ENCODE data around the gene GPSM1. TPM values are rescaled to one million over a fixed set of nuclear protein-coding genes. Genes with fewer than 3 reads are reported as not detected.

GPSM1 gene, protein sequence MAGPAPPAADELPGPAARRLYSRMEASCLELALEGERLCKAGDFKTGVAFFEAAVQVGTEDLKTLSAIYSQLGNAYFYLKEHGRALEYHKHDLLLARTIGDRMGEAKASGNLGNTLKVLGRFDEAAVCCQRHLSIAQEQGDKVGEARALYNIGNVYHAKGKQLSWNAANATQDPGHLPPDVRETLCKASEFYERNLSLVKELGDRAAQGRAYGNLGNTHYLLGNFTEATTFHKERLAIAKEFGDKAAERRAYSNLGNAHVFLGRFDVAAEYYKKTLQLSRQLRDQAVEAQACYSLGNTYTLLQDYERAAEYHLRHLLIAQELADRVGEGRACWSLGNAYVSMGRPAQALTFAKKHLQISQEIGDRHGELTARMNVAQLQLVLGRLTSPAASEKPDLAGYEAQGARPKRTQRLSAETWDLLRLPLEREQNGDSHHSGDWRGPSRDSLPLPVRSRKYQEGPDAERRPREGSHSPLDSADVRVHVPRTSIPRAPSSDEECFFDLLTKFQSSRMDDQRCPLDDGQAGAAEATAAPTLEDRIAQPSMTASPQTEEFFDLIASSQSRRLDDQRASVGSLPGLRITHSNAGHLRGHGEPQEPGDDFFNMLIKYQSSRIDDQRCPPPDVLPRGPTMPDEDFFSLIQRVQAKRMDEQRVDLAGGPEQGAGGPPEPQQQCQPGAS
- 10 to 100 TPM; 10.6 to 11.3 TPM for total RNA-seq

DNA sequence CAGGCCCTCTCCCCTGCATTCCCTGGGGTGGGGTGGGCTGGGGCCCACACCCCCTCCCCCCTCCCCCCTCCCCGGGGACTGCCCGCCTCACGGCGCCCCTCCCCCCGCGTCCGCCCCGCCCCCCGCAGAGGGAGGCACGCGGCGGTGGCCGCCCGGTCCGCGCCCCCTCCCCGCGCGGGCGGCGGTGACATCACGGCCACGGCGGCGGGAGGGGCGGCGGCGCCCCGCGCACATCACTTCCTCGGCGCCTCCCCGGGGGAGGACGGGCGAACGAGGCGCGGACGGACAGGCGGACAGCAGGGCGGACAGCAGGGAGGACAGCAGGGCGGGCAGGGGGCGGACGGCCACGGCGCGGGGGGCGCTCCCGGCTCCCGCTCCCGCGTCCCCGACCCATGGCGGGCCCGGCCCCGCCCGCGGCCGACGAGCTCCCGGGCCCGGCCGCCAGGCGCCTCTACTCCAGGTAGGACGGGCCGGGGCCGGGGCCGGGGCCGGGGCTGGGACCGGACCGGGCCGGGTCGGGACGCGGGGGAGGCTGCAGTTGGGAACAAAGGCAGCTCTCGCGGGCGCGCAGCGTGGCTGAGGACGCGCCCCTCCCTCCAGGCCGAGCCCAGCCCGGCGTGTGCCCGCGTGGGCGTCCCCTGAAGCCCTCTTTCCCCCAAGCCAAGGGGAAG is at the start of gene GPSM1:
Gene GPSM1 (plus strand): TSS at position 236 of the 671 bp plus-strand sequence. CDS start 157 bp downstream, at position 393.
- POLR2A ChIA-PET, result interaction anchor here (1.5 kb wide), 1 partner anchor 36 kb away, joined by 4 read pairs; the partner anchor contains the start of gene DNLZ
- no peaks in the 10 kb centered on the region for H3K9me3 Mint-ChIP-seq
- DNase-seq, result peak; percentile 49
- CTCF ChIA-PET, result interaction anchor here (1.4 kb wide), 1 partner anchor 45 kb away, joined by 4 read pairs; no protein-coding TSS in a partner anchor
- H3K4me1 Mint-ChIP-seq (ENCODE audit: low read depth), result peaks cover 4% of the 10 kb centered on the region
- H3K27me3 Mint-ChIP-seq, result no peaks in the 10 kb centered on the region
- H3K36me3 Mint-ChIP-seq, result no peaks in the 10 kb centered on the region
- no peak within 1 kb of the TSS for H3K27ac Mint-ChIP-seq
- H3K4me3 Mint-ChIP-seq, result peak within 1 kb of the TSS; percentile 60
- intact Hi-C loops (cut with micrococcal nuclease), result no loop called here

DNA sequence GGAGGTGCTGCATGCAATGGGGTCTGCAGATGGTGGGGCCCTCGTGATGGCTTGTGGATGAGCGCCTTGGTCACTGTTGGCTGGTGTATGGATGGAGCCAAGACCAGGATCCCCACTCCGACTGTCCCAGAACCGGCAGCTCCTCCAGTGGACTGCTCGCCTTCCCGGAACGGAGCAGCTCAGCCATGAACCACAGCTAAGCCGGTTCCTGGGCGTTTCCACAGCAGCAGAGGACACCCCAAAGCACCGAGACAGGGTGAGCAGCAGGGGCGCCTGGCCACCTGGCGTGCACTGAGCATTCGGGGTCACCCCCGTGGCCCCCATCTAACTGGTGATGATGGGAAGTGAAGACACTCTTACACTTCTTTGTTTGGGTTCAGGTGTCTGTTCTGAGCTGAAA is 49.6 kb upstream of the GPSM1 start:
- ChIA-PET POLR2A (no interaction called here), CTCF (interaction anchor here (0.7 to 1.6 kb wide), 3 partner anchors 10 to 136 kb away, joined by 3 to 5 read pairs (median 4); no protein-coding TSS in a partner anchor)
- intact Hi-C loops (cut with micrococcal nuclease), result no loop called here
- H3K27ac Mint-ChIP-seq, result no peak overlapping the region
- H3K9me3 Mint-ChIP-seq, result no peaks in the 10 kb centered on the region
- H3K27me3 Mint-ChIP-seq, result peaks cover 3% of the 10 kb centered on the region
- H3K4me3 Mint-ChIP-seq, result no peak overlapping the region
- no peaks in the 10 kb centered on the region for H3K36me3 Mint-ChIP-seq
- no peak for DNase-seq
- no peaks in the 10 kb centered on the region for H3K4me1 Mint-ChIP-seq (ENCODE audit: low read depth)

DNA sequence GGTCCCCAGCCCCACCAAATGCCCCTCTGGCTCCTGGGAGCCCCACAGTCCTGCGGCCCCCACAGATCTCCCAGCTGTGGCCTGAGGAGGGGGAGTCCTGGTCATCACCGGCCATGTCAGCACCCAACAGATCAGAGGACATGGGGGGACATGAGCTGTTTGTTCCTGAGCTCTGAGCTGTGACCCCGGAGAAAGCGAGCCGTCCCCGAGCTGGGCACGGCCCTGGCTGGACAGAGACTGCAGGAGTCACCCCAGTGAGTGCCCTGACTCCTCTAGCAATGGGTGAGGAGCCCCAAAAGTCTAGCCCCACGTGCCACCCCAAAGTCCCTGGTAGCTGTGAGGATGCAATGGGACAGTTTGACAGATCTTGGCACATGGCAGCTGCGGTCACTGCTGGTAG is 49.1 kb upstream of the GPSM1 start:
- intact Hi-C loops (cut with micrococcal nuclease), result no loop called here
- no peaks in the 10 kb centered on the region for H3K9me3 Mint-ChIP-seq
- POLR2A ChIA-PET, result no interaction called here
- H3K27ac Mint-ChIP-seq, result no peak overlapping the region
- peaks cover 3% of the 10 kb centered on the region for H3K27me3 Mint-ChIP-seq
- H3K4me3 Mint-ChIP-seq, result no peak overlapping the region
- no peaks in the 10 kb centered on the region for H3K36me3 Mint-ChIP-seq
- DNase-seq, result no peak
- CTCF ChIA-PET, result interaction anchor here (0.7 to 1.6 kb wide), 4 partner anchors 10 to 137 kb away, joined by 3 to 5 read pairs (median 4); no protein-coding TSS in a partner anchor
- no peaks in the 10 kb centered on the region for H3K4me1 Mint-ChIP-seq (ENCODE audit: low read depth)

DNA sequence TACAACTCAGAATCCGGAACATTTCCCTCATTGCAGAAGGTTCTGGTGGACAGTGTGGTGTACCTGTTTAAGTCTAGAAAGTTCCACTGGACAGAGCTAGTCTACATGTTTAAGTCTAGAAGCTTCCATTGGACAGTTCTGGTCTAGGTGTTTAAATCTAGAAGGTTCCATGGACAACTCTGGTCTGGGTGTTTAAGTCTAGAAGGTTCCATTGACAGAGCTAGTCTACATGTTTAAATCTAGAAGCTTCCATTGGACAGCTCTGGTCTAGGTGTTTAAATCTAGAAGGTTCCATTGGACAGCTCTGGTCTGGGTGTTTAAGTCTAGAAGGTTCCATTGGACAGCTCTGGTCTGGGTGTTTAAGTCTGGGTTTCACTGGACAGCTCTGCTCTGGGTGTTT is 48.4 kb upstream of the GPSM1 start:
- Mint-ChIP-seq H3K27ac (no peak overlapping the region), H3K36me3 (no peaks in the 10 kb centered on the region), H3K4me3 (no peak overlapping the region), H3K9me3 (no peaks in the 10 kb centered on the region), H3K27me3 (peaks cover 7% of the 10 kb centered on the region), H3K4me1 (ENCODE audit: low read depth) (peaks cover 5% of the 10 kb centered on the region)
- intact Hi-C loops (cut with micrococcal nuclease), result no loop called here
- ChIA-PET CTCF (interaction anchor here (1.2 to 1.6 kb wide), 2 partner anchors 108 to 137 kb away, joined by 3 read pairs; no protein-coding TSS in a partner anchor), POLR2A (no interaction called here)
- DNase-seq, result no peak

DNA sequence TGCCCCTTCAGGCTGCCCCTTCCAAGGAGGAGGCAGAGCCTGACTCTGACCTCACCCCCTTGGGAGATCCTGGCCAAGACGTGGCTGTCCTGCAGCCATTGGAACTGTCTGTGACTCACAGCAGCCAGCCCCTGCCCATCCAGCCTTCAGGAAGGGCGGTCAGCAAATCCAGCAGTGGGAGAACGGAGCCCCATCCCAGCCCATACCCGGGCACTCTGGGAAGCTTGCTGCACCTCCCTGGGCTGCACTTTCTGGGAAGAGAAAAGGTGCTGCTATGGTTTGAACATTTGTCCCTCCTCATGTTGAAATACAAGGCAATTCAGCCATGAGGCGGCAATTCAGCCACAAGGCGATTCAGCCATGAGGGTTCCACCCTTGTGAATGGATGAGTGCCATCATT is 47.9 kb upstream of the GPSM1 start:
- CTCF ChIA-PET, result interaction anchor here (1.2 kb wide), 1 partner anchor 109 kb away, joined by 3 read pairs; no protein-coding TSS in a partner anchor
- Mint-ChIP-seq H3K4me1 (ENCODE audit: low read depth) (peaks cover 5% of the 10 kb centered on the region), H3K9me3 (no peaks in the 10 kb centered on the region), H3K36me3 (no peaks in the 10 kb centered on the region), H3K27ac (no peak overlapping the region), H3K27me3 (peaks cover 7% of the 10 kb centered on the region), H3K4me3 (no peak overlapping the region)
- POLR2A ChIA-PET, result no interaction called here
- no peak for DNase-seq
- intact Hi-C loops (cut with micrococcal nuclease), result no loop called here

DNA sequence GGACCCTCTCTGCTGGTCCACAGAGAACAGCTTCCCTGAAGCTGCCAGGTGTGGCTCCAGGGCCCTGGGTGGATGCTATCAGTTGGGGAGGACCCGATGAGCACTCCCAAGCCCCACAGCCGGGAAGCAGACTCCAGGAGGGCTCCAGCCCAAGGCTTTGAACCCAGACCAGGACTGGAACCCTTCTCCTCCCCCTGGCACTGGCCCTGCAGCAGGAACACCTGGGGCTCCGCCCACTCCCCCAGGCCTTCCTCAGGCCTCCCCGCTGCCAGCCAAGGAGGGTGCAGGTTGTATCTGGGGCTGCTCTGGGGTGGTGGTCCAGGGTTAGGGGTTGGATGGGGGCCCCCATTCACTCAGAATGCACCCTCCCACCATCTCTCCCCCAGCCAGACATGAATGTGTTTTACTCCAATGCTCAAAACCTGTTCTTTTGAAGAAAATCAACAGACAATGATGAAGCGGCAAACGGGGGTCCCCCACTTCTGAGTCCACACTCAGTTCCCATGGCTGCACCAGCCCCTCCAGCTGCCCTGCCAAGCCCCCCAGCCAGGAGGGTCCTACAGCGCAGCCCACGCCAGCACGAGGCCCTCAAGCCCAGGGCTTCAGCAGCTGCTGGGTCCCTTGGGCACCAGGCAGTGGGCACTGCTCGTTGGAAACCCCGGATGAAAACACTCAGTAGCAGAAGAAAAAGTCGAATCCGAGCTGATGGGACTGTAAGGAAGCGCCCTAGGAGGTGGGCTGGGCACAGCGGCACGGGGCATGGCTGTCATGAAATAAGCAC is 46.6 kb upstream of the GPSM1 start:
- intact Hi-C loops (cut with micrococcal nuclease), result no loop called here
- no peak for DNase-seq
- Mint-ChIP-seq H3K9me3 (no peaks in the 10 kb centered on the region), H3K27ac (no peak overlapping the region), H3K36me3 (no peaks in the 10 kb centered on the region), H3K27me3 (peaks cover 4% of the 10 kb centered on the region), H3K4me1 (ENCODE audit: low read depth) (peaks cover 5% of the 10 kb centered on the region), H3K4me3 (no peak overlapping the region)
- ChIA-PET POLR2A (no interaction called here), CTCF (interaction anchor here (1.3 to 3.8 kb wide), 2 partner anchors 13 to 110 kb away, joined by 3 to 19 read pairs; no protein-coding TSS in a partner anchor)

DNA sequence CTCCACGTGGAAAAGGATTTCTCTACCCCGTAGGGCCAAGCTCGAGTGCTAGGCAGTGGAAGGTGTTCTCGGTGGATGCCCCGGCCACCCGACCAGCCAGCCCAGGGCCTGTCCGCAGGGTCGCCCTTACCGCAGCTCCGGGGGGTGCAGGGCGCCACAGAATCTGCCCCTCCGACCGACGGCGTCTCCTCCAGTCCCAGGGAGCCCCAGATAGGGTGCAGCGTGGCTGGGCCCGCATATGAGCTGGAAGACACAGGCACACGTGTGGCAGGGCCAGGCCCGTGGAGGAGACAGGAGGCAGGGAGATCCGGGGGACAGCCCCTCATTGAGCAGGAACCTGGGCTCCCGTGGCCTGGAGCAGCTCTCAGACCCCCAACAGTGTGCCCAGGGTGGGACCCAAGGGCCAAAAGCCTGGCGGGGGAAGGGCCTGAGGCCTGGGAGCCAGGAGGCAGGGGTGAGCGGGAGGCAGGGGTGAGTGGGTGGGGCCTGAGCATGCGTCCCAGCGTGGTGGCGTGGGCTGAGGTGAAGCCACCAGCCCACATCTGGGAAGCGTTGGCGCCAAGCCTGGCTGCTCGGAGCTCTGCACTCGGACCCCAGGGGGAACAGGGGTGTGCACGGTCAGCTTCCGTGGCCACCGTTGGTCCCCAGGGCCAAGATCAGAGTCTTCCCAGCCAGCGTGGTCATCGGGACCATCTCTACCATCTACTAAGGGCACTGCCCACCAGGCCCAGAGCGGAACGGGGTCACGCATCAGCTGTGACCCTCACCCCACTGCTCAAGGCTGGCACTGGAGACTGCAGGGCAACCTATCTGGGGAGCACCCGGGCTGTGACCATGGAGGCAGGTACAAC is 45.7 kb upstream of the GPSM1 start:
- DNase-seq, result no peak
- no peak overlapping the region for H3K27ac Mint-ChIP-seq
- H3K9me3 Mint-ChIP-seq, result no peaks in the 10 kb centered on the region
- CTCF ChIA-PET, result interaction anchor here (1.3 to 3.8 kb wide), 5 partner anchors 14 to 149 kb away, joined by 3 to 19 read pairs (median 4); partner anchors contain the start of gene GPSM1
- H3K4me1 Mint-ChIP-seq (ENCODE audit: low read depth), result peaks cover 5% of the 10 kb centered on the region
- intact Hi-C loops (cut with micrococcal nuclease), result no loop called here
- H3K36me3 Mint-ChIP-seq, result no peaks in the 10 kb centered on the region
- H3K4me3 Mint-ChIP-seq, result no peak overlapping the region
- POLR2A ChIA-PET, result no interaction called here
- H3K27me3 Mint-ChIP-seq, result peaks cover 4% of the 10 kb centered on the region

DNA sequence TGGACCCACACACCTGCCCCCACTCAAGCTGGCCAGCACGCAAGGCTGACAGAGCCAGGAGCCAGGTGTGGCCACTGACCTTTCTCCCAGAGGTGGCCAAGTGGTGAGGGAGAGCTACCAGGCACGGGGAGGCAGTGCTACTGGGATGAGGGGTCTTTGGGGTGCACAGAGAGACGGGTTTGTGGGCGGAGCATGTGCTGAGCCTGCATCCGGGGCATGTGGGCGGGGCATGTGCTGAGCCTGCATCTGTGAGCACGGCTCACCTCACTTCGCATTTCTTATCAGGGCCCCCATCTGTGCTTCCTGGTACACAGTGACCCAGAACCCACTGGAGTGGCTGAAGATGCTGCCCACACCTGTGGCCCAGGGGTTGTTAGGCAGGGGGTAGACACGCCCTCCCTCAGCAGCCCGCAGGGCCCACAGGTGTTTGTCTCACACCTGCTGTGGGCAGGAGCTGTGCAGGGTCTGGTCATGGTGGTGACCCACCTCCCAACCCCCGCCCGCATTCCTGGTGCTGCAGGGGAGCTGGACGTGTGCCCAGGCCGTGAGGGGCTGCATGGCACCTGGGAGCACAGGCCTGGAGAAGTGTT is 45.0 kb upstream of the GPSM1 start:
- POLR2A ChIA-PET, result no interaction called here
- peak; percentile 15 for DNase-seq

DNA sequence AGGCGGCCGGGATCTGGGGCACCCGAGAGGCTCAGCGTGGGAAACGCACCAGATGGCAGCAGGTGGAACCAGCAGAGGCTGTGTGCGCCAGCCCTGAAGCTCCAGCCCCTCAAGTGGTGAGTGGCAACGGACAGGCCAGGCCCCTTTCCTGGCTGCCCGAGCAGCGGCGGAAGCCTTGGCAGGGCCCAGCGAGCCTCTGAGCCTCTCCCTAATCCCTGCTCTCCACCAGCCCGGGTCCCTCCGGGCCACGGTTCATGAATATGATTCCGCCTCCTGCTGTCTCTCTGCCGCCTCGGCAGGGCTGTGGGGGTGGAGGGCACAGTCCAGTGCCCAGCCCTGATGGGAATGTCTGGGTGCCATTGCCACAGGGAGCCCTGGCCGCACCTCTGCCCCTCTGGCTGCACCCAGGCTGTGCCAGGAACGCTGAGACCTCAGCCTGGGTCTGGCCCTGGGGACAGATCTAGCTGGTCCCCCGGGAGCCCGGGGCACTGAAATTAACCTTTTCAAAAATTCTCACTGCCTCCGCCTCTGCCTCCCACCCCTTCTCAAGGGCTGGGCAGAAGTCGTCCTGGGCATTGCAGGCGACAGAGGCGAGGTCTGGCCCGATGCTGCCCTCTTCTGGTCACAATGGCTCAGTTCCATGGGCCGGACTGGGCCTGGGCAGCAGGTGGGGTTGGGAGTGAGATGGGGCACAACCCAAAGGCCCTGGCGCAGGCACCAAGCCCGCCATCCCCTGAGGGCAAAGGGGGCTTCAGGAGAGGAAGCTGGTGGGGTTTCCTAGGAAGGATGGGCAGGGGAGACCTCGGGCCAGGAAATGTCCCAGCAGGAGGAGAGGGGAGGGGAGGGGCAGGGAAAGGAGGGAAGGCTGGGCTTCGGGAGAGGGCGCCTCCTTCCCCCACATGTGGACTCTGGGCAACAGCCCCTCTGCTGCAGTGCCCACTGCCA is 43.8 kb upstream of the GPSM1 start:
- Mint-ChIP-seq H3K36me3 (no peaks in the 10 kb centered on the region), H3K9me3 (no peaks in the 10 kb centered on the region), H3K4me1 (ENCODE audit: low read depth) (peaks cover 5% of the 10 kb centered on the region), H3K4me3 (no peak overlapping the region), H3K27ac (no peak overlapping the region), H3K27me3 (peaks cover 4% of the 10 kb centered on the region)
- DNase-seq, result peak; percentile 82
- intact Hi-C loops (cut with micrococcal nuclease), result loop anchor here (1.0 kb wide), 1 partner anchor 113 kb away; no protein-coding TSS in a partner anchor
- ChIA-PET CTCF (interaction anchor here (0.6 to 3.8 kb wide), 7 partner anchors 8 to 151 kb away, joined by 3 to 19 read pairs (median 3); no protein-coding TSS in a partner anchor), POLR2A (no interaction called here)

More for the DNA sequence above, 45.0 kb upstream of the GPSM1 start:
- Mint-ChIP-seq H3K4me3 (no peak overlapping the region), H3K9me3 (no peaks in the 10 kb centered on the region), H3K27ac (no peak overlapping the region), H3K4me1 (ENCODE audit: low read depth) (peaks cover 5% of the 10 kb centered on the region), H3K36me3 (no peaks in the 10 kb centered on the region), H3K27me3 (peaks cover 4% of the 10 kb centered on the region)
- CTCF ChIA-PET, result interaction anchor here (1.3 to 3.8 kb wide), 5 partner anchors 14 to 150 kb away, joined by 3 to 19 read pairs (median 4); partner anchors contain the start of gene GPSM1
- intact Hi-C loops (cut with micrococcal nuclease), result no loop called here

DNA sequence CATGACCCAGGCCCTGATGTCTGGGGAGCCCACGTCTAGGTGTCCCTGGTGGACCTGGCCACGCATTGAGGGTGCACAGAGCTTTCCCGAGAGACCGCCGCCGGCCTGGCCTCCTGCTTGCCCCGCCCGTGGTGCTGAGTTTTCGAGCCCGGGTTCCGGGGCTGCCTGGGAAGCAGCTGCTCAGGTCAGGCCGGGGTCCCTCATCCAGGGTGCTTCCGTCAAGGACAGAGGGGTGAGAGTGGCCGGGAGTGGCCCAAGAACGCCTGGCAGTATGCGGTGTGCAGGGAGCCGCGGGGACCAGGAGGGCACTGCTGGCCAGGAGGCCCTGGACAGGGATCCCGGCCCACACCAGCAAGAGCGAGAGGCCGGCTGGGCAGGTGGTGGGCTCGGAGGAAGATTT is 43.0 kb upstream of the GPSM1 start:
- H3K36me3 Mint-ChIP-seq, result no peaks in the 10 kb centered on the region
- H3K4me1 Mint-ChIP-seq (ENCODE audit: low read depth), result peaks cover 5% of the 10 kb centered on the region
- POLR2A ChIA-PET, result no interaction called here
- H3K27me3 Mint-ChIP-seq, result peaks cover 4% of the 10 kb centered on the region
- H3K4me3 Mint-ChIP-seq, result no peak overlapping the region
- no peaks in the 10 kb centered on the region for H3K9me3 Mint-ChIP-seq
- no peak for DNase-seq
- intact Hi-C loops (cut with micrococcal nuclease), result no loop called here
- CTCF ChIA-PET, result interaction anchor here (1.0 to 3.8 kb wide), 5 partner anchors 9 to 113 kb away, joined by 3 to 19 read pairs (median 3); no protein-coding TSS in a partner anchor
- no peak overlapping the region for H3K27ac Mint-ChIP-seq
